Measurements from ENCODE around the gene HHIP.
A peak's percentile ranks its signal among the peaks of the same experiment; 100 is the strongest.
"Not testable (repeated sequence)": the region's sequence is repeated elsewhere in the genome, so short reads cannot be mapped to it uniquely, and the experiment has no call there.

HHIP gene

DNA sequence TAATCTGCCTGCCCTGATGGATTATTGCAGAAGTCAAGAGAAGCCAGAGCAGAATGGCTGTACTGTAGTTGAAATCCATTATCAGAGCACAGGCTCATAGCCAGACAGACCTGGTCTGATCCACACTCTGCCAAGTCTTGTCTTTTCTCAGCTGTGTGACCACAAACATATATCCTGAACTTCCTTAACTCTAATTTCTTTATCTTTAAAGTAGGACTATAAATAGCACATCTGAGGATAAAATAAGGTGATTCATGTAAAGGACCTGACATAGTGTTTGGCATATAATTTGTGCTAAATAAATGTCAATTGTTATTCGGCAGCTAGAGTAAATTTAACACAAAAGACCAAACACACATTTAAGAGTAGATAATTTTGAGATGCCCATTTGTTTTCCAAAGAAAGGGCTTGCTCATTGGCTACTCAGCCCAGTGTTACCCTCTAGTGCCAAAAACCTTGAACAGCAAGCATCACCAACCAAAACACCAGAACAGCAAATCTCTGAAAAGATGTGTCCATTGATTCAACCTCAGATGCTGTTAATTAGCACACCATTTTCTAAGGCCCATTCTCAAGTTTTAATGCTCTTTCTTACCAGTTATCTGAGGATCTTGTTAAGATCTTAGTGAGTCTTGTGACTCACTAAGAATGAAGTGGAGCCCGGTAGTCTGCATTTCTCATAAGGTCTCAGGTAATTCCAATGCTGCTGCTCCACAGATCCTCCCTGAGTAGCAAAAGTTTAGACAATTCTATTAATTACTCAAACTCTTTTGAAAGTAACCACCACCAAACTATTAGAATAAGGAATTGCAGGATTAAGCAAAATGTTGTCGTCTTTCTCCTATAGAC lies 108.8 kb downstream of the HHIP start:
- DNase-seq (ENCODE audit: low read depth, low spot score) = no peak

DNA sequence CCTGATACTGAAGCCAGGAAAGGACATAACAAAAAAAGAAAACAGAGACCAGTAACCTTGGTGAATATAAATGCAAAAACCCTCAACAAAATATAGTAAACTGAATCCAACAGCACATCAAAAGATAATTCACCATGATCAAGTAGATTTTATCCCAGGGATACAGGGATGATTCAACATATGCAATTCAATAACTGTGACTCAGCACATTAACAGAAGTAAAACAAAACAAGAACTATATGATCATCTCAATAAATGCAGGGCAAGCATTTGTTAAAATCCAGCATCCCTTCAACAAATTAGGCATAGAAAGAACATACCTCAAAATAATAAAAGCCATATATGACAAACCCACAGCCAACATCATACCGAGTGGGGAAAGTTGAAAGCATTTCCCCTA lies 112.0 kb downstream of the HHIP start:
- DNase-seq (ENCODE audit: low read depth, low spot score) = no peak

DNA sequence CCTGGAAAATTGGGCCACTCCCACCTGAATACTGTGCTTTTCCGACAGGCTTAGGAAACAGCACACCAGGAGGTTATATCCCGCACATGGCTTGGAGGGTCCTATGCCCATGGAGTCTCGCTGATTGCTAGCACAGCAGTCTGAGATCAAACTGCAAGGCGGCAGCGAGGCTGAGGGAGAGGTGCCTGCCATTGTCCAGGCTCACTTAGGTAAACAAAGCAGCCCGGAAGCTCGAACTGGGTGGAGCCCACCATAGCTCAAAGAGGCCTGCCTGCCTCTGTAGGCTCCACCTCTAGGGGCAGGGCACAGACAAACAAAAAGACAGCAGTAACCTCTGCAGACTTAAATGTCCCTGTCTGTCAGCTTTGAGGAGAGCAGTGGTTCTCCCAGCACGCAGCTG lies 122.9 kb downstream of the HHIP start:
- not testable (repeated sequence) for DNase-seq (ENCODE audit: low read depth, low spot score)

DNA sequence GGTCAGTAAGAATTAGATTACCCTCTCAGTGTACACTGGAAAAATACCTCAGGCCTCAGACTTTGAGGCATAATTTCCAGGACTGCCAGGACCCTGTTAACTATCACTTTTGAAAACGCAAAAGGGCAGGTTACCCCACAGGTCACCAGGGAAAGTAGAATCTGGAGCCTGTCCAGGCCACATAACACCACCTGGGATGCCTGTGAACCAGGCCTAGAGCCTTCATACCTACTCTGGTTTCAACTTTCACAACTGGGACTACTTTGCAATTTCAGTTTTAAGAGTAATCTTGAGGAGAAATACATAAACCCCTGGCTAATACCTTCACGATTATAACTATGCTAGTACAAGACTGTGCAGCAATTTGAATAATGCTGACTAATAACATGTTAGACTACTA lies 132.4 kb downstream of the HHIP start:
- DNase-seq (ENCODE audit: low read depth, low spot score) = no peak

DNA sequence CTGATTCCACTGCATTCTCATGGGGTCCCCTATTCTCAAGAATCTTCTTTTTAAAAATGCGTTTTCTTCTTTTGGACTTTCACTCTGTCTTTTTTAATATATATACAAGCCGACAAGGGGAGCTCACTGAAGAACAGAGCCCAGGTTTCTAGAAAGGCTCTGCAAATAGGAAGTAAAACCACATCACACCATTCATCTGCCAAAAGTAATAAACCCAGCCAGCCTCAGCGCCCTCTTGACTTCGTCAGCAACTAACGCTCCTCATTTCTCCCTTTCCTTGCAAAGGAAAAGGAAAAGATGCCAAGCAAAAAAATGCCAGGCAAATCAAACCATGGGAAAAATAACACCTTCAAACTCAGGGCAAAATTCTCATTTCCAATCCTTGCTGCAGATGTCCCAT lies 136.4 kb downstream of the HHIP start:
- DNase-seq (ENCODE audit: low read depth, low spot score) = no peak

DNA sequence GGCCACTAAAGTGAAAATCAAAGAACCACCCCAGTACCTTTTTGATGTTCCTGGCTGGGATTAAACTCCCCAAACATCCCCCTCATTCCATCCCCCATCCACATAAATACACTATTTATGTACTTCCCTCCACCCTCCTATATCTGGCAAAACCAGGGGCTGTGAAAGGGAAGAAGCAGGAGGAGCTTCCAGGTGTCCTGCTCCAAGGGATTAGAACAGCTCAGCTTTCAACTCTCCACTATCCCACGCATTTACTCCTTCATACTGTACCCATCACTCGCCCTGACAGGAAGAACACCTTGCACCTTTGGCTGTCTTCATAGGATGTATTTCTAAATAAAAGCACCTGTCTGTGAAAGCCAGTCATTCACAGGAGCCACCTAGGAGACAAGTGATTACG lies 140.0 kb downstream of the HHIP start:
- no peak for DNase-seq (ENCODE audit: low read depth, low spot score)

DNA sequence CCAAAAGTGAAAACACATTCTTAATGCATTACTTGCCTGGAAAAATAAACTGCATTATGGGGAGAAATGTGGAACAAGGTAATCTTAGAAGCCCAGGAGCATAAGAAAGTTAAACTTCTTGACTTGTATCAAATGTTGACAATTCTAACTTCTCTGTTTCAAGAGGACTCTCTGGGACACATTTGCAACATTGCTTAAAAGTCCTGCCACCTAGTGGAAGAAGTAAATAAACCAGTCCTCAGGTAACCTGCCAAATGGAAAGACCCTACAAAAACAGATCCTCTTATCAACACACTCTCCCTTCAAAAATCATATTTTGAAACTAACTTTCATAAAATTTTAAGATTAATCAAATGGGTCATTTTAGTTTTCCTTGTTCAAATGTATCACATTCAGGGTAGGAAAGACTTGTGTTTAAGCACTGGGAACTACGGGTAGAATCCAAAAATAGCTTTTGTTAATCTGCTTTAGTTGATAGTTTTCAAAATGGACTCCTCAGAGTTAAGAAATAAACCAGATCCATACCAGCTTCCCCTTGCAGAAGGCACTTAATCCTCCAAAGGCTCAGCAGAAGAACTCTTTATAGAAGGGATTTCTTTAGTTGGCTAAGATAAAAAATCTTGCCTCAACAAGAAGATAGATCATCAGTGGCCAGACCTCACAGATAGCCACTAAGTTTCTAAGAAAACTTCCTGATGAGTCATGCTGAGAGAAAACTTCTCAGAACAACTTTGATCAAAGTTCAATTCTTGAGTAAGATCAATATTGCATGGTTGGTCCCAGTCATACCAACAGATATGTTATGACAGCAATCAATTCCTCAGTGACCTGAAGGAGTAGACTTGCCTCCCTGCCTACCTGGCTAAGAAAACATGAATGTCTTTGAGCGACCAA lies 141.7 kb downstream of the HHIP start:
- DNase-seq (ENCODE audit: low read depth, low spot score) = peak; percentile 11

DNA sequence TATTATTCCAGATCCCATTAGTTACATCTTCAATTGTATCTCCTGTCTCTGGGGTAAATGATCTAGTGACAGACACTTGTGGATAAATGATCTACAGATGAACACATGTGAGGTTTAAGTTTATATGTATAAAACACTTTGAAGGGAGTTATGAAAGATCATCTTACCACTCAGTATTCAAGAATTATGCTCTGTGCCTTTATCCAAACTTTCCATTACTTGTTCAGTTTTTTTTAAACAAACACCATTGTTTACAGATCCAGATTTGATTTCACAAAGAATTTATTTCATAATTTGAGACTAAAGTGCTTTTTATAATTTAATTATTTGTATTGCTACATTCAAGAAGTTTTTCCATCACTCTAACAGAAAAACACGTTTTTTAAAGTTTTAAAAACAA lies 142.5 kb downstream of the HHIP start:
- DNase-seq (ENCODE audit: low read depth, low spot score) = no peak

DNA sequence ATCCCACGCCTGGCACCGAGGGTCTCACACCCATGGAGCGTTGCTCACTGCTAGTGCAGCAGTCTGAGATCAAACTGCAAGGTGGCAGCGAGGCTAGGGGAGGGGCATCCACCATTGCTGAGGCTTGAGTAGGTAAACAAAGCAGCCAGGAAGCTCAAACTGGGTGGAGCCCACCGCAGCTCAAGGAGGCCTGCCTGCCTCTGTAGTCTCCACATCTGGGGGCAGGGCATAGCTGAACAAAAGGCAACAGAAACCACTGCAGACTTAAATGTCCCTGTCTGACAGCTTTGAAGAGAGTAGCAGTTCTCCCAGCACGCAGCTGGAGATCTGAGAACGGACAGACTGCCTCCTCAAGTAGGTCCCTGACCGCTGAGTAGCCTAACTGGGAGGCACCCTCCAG lies 146.0 kb downstream of the HHIP start:
- DNase-seq (ENCODE audit: low read depth, low spot score) = not testable (repeated sequence)
